Measurements from ENCODE around the gene KIF5C.

The KIF5C gene

GRCh38 chr2:149040451-149040850 is 165.4 kb downstream of the KIF5C start:
- Mint-ChIP-seq H3K27ac (no peak overlapping the region), H3K4me3 (no peak overlapping the region), H3K27me3 (peaks cover 73% of the 10 kb centered on the region), H3K36me3 (no peaks in the 10 kb centered on the region), H3K4me1 (peaks cover 7% of the 10 kb centered on the region), H3K9me3 (no peaks in the 10 kb centered on the region)
- peak; percentile 59 for DNase-seq
- CTCF ChIA-PET, result interaction anchor here (0.7 to 1.0 kb wide), 2 partner anchors 10 to 684 kb away, joined by 3 read pairs; no protein-coding TSS in a partner anchor

DNA sequence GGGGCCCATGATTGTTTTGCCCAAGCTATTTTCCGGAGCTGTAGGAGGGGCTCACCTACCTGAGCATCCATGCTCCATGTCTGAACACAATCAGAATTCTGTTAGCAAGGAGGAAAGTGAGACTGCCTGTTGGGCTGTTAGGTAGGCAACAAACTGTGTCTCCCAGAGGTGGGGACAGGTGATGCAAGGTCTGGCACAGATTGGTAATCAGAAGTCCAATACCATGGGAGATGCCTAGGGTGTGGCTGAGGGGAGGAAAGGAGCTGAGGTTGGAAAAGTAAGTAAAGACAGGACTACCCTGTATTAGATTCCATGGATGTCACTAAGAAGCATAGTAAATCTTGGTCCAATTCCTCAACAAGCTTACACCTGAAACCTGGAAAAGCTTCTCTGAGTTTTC is 166.5 kb downstream of the KIF5C start:
- CTCF ChIA-PET, result interaction anchor here (1.0 kb wide), 1 partner anchor 26 kb away, joined by 3 read pairs; no protein-coding TSS in a partner anchor
- H3K4me3 Mint-ChIP-seq, result no peak overlapping the region

GRCh38 chr2:149042881-149043280 is 167.9 kb downstream of the KIF5C start:
- Mint-ChIP-seq H3K4me3 (no peak overlapping the region), H3K27ac (no peak overlapping the region), H3K27me3 (peaks cover 65% of the 10 kb centered on the region), H3K4me1 (peaks cover 7% of the 10 kb centered on the region), H3K36me3 (no peaks in the 10 kb centered on the region), H3K9me3 (peaks cover 2% of the 10 kb centered on the region)
- CTCF ChIA-PET, result no interaction called here
- no peak for DNase-seq

More for the DNA sequence above, 166.5 kb downstream of the KIF5C start:
- Mint-ChIP-seq H3K9me3 (peaks cover 2% of the 10 kb centered on the region), H3K27ac (no peak overlapping the region), H3K36me3 (no peaks in the 10 kb centered on the region), H3K27me3 (peaks cover 74% of the 10 kb centered on the region), H3K4me1 (peaks cover 7% of the 10 kb centered on the region)
- no peak for DNase-seq

- Mint-ChIP-seq H3K4me3 (no peak overlapping the region), H3K27me3 (peaks cover 48% of the 10 kb centered on the region), H3K36me3 (no peaks in the 10 kb centered on the region), H3K9me3 (peaks cover 2% of the 10 kb centered on the region), H3K27ac (no peak overlapping the region), H3K4me1 (no peaks in the 10 kb centered on the region)
- CTCF ChIA-PET, result no interaction called here
- no peak for DNase-seq
Observed at GRCh38 chr2:149044500-149044899, 169.5 kb downstream of the KIF5C start.

- Mint-ChIP-seq H3K27ac (no peak overlapping the region), H3K4me3 (no peak overlapping the region), H3K27me3 (peaks cover 22% of the 10 kb centered on the region), H3K4me1 (no peaks in the 10 kb centered on the region), H3K36me3 (no peaks in the 10 kb centered on the region), H3K9me3 (peaks cover 2% of the 10 kb centered on the region)
- DNase-seq, result no peak
- CTCF ChIA-PET, result interaction anchor here (0.7 kb wide), 1 partner anchor 30 kb away, joined by 3 read pairs; no protein-coding TSS in a partner anchor
Observed at GRCh38 chr2:149047118-149047517, 172.1 kb downstream of the KIF5C start.

GRCh38 chr2:149049142-149049541 is 174.1 kb downstream of the KIF5C start:
- no peaks in the 10 kb centered on the region for H3K36me3 Mint-ChIP-seq
- peaks cover 14% of the 10 kb centered on the region for H3K27me3 Mint-ChIP-seq
- H3K4me1 Mint-ChIP-seq, result no peaks in the 10 kb centered on the region
- H3K9me3 Mint-ChIP-seq, result peaks cover 2% of the 10 kb centered on the region
- H3K27ac Mint-ChIP-seq, result no peak overlapping the region
- no peak overlapping the region for H3K4me3 Mint-ChIP-seq
- no peak for DNase-seq
- CTCF ChIA-PET, result no interaction called here

GRCh38 chr2:149050188-149050587 is 175.2 kb downstream of the KIF5C start:
- DNase-seq, result no peak
- CTCF ChIA-PET, result no interaction called here

GRCh38 chr2:149055751-149056150 is 180.7 kb downstream of the KIF5C start:
- CTCF ChIA-PET, result no interaction called here

More at GRCh38 chr2:149050188-149050587, 175.2 kb downstream of the KIF5C start:
- no peaks in the 10 kb centered on the region for H3K36me3 Mint-ChIP-seq
- peaks cover 8% of the 10 kb centered on the region for H3K27me3 Mint-ChIP-seq
- H3K9me3 Mint-ChIP-seq, result peaks cover 2% of the 10 kb centered on the region
- H3K4me3 Mint-ChIP-seq, result no peak overlapping the region
- H3K4me1 Mint-ChIP-seq, result no peaks in the 10 kb centered on the region
- H3K27ac Mint-ChIP-seq, result no peak overlapping the region

GRCh38 chr2:149056541-149057255 is 181.7 kb downstream of the KIF5C start:
- CTCF ChIA-PET, result no interaction called here
- DNase-seq, result no peak
- Mint-ChIP-seq H3K27me3 (peaks cover 21% of the 10 kb centered on the region), H3K9me3 (no peaks in the 10 kb centered on the region), H3K36me3 (no peaks in the 10 kb centered on the region), H3K27ac (no peak overlapping the region), H3K4me1 (no peaks in the 10 kb centered on the region), H3K4me3 (no peak overlapping the region)

More at GRCh38 chr2:149055751-149056150, 180.7 kb downstream of the KIF5C start:
- Mint-ChIP-seq H3K9me3 (no peaks in the 10 kb centered on the region), H3K27me3 (peaks cover 19% of the 10 kb centered on the region), H3K4me1 (no peaks in the 10 kb centered on the region), H3K4me3 (no peak overlapping the region), H3K36me3 (no peaks in the 10 kb centered on the region), H3K27ac (no peak overlapping the region)
- DNase-seq, result no peak

DNA sequence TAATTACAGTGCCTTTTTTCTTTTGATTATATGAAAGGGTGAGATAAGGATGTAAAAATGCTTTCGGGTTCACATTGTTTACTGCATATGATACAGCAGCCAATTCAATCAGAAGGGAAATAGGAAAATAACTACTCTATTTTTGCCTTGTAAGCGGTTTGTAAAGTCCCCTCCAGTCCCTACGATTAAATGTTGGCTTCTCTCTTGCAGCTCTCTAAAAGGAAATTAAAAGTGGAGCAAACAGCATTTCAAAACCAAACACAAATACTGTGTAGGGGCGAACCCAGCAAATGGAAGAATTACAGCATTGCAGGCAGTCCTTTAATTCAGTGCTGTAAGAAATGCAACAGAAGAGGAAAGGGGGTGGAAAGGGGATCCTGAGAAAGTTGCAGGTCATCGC is 182.4 kb downstream of the KIF5C start:
- Mint-ChIP-seq H3K27me3 (peaks cover 21% of the 10 kb centered on the region), H3K4me1 (no peaks in the 10 kb centered on the region), H3K9me3 (no peaks in the 10 kb centered on the region), H3K27ac (no peak overlapping the region), H3K36me3 (no peaks in the 10 kb centered on the region), H3K4me3 (no peak overlapping the region)
- DNase-seq, result no peak
- CTCF ChIA-PET, result no interaction called here

DNA sequence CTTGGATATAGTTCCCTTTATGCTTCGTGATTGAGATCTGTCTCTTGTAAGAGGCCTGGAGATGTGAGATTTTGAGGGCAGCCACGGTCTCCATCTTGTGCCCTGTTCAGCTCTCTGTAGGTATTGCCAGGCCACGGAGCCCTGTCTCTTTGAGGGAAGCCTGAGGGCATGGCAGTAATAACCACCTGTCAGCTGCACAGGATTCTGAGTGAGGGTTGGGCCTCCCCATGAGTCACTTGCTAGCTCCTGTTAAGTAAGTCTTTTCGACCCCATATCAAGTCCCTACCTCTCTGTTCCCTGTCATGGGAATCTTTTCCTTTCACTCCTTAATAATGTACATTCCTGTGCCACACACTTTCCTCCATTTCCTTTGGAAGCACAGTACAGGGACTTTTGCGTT is 183.9 kb downstream of the KIF5C start:
- CTCF ChIA-PET, result no interaction called here
- Mint-ChIP-seq H3K27ac (no peak overlapping the region), H3K4me1 (no peaks in the 10 kb centered on the region), H3K4me3 (no peak overlapping the region), H3K36me3 (no peaks in the 10 kb centered on the region), H3K27me3 (peaks cover 27% of the 10 kb centered on the region), H3K9me3 (no peaks in the 10 kb centered on the region)
- no peak for DNase-seq

GRCh38 chr2:149059822-149060221 is 184.8 kb downstream of the KIF5C start:
- Mint-ChIP-seq H3K4me3 (no peak overlapping the region), H3K4me1 (no peaks in the 10 kb centered on the region), H3K27ac (no peak overlapping the region), H3K36me3 (no peaks in the 10 kb centered on the region), H3K9me3 (no peaks in the 10 kb centered on the region), H3K27me3 (peaks cover 27% of the 10 kb centered on the region)
- CTCF ChIA-PET, result interaction anchor here (0.8 to 1.0 kb wide), 2 partner anchors 43 to 514 kb away, joined by 3 read pairs; no protein-coding TSS in a partner anchor
- no peak for DNase-seq

DNA sequence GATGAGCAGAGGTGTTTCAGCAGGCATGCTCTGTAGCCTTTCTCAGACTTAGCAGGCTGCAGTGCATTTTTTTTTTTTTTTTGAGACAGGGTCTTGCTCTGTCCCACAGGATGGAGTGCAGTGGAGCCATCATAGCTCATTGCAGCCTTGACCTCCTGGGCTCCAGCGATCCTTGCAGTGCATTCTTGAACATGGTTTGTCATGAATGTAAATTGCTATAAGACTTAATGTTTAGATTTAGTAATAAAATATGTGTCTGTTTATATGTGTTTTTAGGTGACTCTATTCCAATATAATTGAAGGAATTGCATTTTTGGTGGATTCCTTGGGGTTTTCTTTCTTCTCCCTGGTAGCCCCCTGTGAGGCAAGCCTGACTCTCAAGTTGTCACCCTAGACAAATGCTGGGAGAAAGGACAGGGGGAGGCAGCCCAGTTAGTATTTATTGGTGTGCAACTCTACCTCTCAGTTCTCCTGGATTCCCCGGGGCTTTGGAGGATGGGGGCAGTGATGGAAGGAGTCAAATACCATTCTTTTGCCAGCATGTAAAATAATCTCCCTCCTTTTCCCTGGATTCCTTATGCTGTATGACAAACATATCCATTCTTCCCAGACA is 186.2 kb downstream of the KIF5C start:
- no peaks in the 10 kb centered on the region for H3K9me3 Mint-ChIP-seq
- no peak overlapping the region for H3K4me3 Mint-ChIP-seq
- no peaks in the 10 kb centered on the region for H3K4me1 Mint-ChIP-seq
- CTCF ChIA-PET, result no interaction called here
- no peaks in the 10 kb centered on the region for H3K36me3 Mint-ChIP-seq
- H3K27me3 Mint-ChIP-seq, result peaks cover 28% of the 10 kb centered on the region
- DNase-seq, result no peak
- no peak overlapping the region for H3K27ac Mint-ChIP-seq

DNA sequence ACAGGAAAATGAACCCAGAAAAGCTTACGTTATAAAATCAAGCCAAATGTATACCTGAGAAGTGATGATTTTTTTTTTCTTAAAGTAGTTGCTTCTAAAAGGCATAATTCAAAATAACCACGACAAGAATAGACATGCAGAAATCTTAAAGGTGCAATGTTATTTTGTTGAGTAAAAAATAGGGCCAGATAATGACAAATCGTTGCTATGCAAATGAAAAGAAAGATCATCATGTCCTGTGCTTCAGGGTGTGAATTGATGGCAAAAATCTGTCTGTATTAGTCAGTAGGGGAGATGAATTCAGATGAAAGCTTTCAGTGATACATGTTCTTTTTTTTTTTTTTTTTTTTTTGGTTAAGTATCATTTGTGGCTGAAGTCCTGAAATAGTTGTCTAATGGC is 187.5 kb downstream of the KIF5C start:
- no peaks in the 10 kb centered on the region for H3K9me3 Mint-ChIP-seq
- no peak overlapping the region for H3K27ac Mint-ChIP-seq
- H3K4me1 Mint-ChIP-seq, result no peaks in the 10 kb centered on the region
- CTCF ChIA-PET, result no interaction called here
- no peaks in the 10 kb centered on the region for H3K36me3 Mint-ChIP-seq
- no peak overlapping the region for H3K4me3 Mint-ChIP-seq
- no peak for DNase-seq
- H3K27me3 Mint-ChIP-seq, result peaks cover 25% of the 10 kb centered on the region

DNA sequence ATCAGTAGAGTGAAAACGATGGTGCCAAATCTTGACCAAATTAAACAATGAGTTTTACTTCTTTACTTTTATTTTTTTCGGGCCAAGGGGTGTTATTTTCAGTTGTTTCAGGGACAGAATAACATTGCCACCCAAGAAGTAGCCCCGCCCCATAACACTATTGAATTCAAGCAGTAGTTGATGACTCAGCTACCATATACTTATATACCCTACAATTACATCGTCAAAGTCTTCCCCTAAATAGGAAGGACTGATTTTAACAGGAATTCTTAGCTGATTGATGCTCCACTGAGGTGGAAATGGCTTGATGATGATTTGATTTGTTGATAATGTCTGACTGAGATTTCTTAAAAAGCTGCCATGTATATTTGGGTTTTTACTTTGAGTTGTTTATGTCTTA is 188.2 kb downstream of the KIF5C start:
- no peak overlapping the region for H3K4me3 Mint-ChIP-seq
- H3K27me3 Mint-ChIP-seq, result peaks cover 22% of the 10 kb centered on the region
- no peak overlapping the region for H3K27ac Mint-ChIP-seq
- H3K4me1 Mint-ChIP-seq, result no peaks in the 10 kb centered on the region
- H3K36me3 Mint-ChIP-seq, result no peaks in the 10 kb centered on the region
- H3K9me3 Mint-ChIP-seq, result no peaks in the 10 kb centered on the region
- DNase-seq, result no peak
- CTCF ChIA-PET, result no interaction called here

Data from activated naive CD4-positive, alpha-beta T cell treated with anti-CD3 and anti-CD28 coated beads, Interleukin-2, amount 10 ng/mL, durations not matched to agents 7 days and 5 days (primary cell).